Skeletal muscle satellite cell (primary cell): Measurements from ENCODE around the gene CHIT1.
A peak's percentile ranks its signal among the peaks of the same experiment; 100 is the strongest.

Experiments
- H3K27me3 ChIP-seq: 2 replicates; pipeline ENCODE4 v1.7.0; 2013; ENCODE audit warnings: low read length; ENCODE audit not compliant: control insufficient read depth, insufficient read depth
- H3K36me3 ChIP-seq: 2 replicates; pipeline ENCODE4 v1.7.0; 2013; ENCODE audit warnings: mild to moderate bottlenecking, control low read depth, low read length; ENCODE audit not compliant: insufficient read depth
- H3K4me1 ChIP-seq: 2 replicates; pipeline ENCODE4 v1.7.0; 2013; ENCODE audit warnings: low read length; ENCODE audit not compliant: control insufficient read depth, insufficient read depth
- H3K4me2 ChIP-seq: 2 replicates; pipeline ENCODE4 v1.7.0; 2013; ENCODE audit warnings: mild to moderate bottlenecking, low read length
- H3K4me3 ChIP-seq: 2 replicates; pipeline ENCODE4 v1.7.0; 2013; ENCODE audit warnings: low read length
- H3K9ac ChIP-seq: 2 replicates; pipeline ENCODE4 v1.7.0; 2013; ENCODE audit warnings: mild to moderate bottlenecking, low read depth, low read length, moderate library complexity
- H3K9me3 ChIP-seq: replicated peaks from 2 replicates; pipeline ENCODE4 v1.7.0; 2013; ENCODE audit warnings: mild to moderate bottlenecking, control low read depth, low read length

The CHIT1 gene

DNA sequence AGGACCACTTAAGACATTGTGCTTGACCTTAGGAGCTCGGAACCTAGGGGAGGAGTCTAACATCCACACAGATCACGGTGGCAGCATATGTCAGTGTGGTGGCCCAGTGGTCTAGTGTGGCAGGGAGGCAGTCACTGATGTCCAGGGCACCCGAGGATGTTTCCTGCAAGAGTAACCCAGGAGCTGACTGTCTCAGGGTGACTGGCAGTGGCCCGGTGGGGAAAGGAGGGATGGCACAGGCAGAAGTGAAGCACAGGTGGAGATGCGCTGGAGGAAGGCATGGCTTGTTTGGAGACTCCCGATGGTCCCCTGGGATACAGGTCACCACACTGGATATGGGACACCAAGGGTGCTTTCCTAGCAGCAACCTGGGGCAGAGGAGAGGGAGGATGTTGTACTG lies 16.3 kb downstream of the CHIT1 start:
- Histone ChIP-seq H3K36me3 (no peaks in the 10 kb centered on the region), H3K4me2 (no peak overlapping the region), H3K27me3 (peaks cover under 1% of the 10 kb centered on the region), H3K9me3 (no peaks in the 10 kb centered on the region), H3K4me1 (peaks cover 4% of the 10 kb centered on the region), H3K4me3 (no peak overlapping the region), H3K9ac (no peak overlapping the region)

DNA sequence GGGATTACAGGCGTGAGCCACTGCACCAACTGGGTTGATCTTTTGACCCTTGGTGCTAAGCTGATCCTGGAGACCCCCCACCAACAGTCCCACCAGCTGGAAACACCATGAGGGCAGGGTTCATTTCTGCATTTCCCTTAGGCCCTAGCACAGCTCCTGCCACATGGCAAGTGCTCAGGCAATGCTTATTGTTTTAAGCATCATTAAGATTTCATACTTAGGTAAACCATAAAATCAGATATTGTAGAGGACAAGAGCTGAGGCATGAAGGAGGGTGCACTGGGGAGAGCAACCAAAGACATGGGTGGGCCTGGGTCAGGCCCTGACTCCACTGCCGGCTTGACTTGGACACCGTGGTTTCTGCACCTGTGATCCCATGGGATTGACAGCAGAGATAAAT lies 17.7 kb downstream of the CHIT1 start:
- Histone ChIP-seq H3K9ac (no peak overlapping the region), H3K9me3 (no peaks in the 10 kb centered on the region), H3K36me3 (no peaks in the 10 kb centered on the region), H3K4me3 (no peak overlapping the region), H3K4me2 (no peak overlapping the region), H3K4me1 (peaks cover 4% of the 10 kb centered on the region), H3K27me3 (no peaks in the 10 kb centered on the region)

DNA sequence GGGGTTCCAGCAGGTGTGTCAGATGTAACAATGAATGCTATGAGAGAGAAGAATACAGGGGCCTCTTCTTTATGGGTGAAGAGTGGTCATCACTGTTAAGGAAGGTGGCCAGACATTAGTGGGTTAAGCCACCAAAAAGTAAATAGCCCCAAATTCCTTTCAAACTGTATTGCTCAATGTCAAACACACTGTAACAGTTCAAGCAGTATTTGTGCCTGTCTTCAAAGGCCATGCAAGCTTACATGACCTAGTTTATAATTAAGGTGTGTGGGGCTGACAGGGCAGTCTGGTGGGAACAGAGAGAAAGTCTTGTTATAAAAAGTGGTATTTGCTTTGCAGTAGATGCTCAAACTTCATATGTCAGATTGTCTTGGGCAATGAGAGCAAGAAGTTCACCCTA lies 18.5 kb downstream of the CHIT1 start:
- no peak overlapping the region for H3K4me2 ChIP-seq

DNA sequence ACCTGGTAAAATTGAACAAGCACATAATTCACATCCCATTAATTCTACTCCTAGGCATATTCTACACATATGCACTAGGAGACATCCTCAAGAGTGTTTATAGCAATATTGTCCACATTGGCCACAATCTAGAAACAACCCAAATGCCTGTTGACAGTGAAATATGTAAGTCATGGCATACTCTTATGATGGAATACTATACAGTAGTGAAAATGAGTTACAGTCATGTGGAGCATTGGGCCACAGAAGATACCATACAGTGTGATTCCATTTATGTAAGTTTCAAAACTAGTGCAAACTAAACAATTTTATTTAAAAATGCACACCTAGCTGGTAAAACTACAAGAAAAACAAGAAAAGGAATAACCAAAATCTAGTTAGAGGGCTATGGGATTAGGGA lies 19.1 kb downstream of the CHIT1 start:
- no peak overlapping the region for H3K9ac ChIP-seq
- H3K9me3 ChIP-seq: no peaks in the 10 kb centered on the region
- no peak overlapping the region for H3K4me2 ChIP-seq
- no peaks in the 10 kb centered on the region for H3K27me3 ChIP-seq
- H3K36me3 ChIP-seq: no peaks in the 10 kb centered on the region
- H3K4me1 ChIP-seq: peaks cover 12% of the 10 kb centered on the region
- H3K4me3 ChIP-seq: no peak overlapping the region

More for the DNA sequence above, 18.5 kb downstream of the CHIT1 start:
- Histone ChIP-seq H3K4me3 (no peak overlapping the region), H3K9ac (no peak overlapping the region), H3K9me3 (no peaks in the 10 kb centered on the region), H3K4me1 (peaks cover 11% of the 10 kb centered on the region), H3K27me3 (no peaks in the 10 kb centered on the region), H3K36me3 (no peaks in the 10 kb centered on the region)

DNA sequence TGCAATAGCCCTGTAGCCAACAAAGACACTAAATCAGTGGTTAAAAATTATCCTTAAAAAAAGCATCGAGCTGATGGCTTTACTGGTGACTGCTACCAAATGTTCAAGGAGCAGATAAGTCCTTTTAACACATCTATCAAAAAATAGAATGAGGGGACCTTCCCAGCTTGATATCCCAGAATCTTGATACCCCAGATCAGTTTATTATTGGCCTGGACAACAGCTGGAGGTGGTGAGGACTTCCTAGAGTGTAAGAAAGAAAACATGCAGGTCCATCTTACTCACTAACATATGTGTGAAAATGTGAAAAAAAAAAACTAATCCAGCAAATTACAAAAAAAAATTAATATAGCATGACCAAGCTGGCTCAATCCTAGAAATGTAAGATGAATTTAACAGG lies 21.3 kb downstream of the CHIT1 start:
- Histone ChIP-seq H3K4me1 (peaks cover 12% of the 10 kb centered on the region), H3K4me2 (no peak overlapping the region), H3K27me3 (no peaks in the 10 kb centered on the region), H3K36me3 (no peaks in the 10 kb centered on the region), H3K4me3 (no peak overlapping the region), H3K9ac (no peak overlapping the region), H3K9me3 (no peaks in the 10 kb centered on the region)

DNA sequence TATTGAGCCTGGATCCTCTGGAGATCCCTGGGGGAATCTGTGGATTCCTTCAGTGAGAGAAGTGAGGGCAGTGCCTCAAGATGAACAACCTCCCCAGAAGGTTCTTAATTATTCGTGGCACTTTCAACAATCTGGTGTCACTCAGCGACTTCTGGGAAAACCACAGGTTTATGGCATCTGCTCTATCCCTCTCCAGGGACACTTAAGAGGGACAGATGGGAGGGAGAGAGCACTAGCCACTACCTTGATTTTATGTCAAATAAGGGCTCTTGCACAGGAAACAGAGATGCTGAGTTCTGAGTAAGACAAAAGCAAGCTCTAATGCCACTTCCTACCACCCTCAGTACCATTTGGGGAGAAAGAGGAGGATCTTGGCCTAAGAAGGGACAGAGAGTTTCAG lies 21.7 kb downstream of the CHIT1 start:
- no peak overlapping the region for H3K9ac ChIP-seq

DNA sequence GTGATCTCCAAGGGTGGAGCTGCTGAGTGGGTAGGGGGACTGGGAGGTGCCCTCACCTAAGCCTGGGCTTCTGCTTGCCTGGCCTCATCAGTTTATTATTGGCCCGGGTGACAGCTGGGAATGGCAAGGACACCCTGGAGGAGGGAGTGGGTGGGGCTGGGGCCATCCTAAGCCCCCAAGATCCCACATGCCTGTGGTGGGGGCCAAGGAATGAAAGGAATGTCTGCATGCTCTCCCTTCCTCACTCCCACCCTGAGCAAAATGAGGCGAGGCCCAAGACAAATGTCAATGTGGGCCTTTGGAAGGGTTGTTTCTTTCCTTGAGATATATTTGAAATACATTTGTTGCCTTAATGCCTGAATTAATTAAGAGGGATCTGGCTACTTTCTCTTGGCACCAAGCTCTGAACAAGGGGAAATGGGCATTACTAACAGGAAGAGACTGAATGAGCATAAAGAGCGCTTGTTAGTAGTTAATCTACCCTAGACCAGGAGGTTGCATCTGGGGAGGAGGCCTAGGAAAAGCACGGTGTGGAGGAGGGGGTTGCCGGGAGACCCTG lies 23.3 kb downstream of the CHIT1 start:
- Histone ChIP-seq H3K9ac (peak overlapping the region; percentile 48), H3K36me3 (no peaks in the 10 kb centered on the region), H3K4me1 (peaks cover 21% of the 10 kb centered on the region), H3K27me3 (no peaks in the 10 kb centered on the region), H3K4me2 (no peak overlapping the region), H3K9me3 (no peaks in the 10 kb centered on the region), H3K4me3 (no peak overlapping the region)

More for the DNA sequence above, 21.7 kb downstream of the CHIT1 start:
- H3K9me3 ChIP-seq: no peaks in the 10 kb centered on the region
- H3K27me3 ChIP-seq: no peaks in the 10 kb centered on the region
- no peaks in the 10 kb centered on the region for H3K36me3 ChIP-seq
- no peak overlapping the region for H3K4me2 ChIP-seq
- H3K4me1 ChIP-seq: peaks cover 15% of the 10 kb centered on the region
- H3K4me3 ChIP-seq: no peak overlapping the region

DNA sequence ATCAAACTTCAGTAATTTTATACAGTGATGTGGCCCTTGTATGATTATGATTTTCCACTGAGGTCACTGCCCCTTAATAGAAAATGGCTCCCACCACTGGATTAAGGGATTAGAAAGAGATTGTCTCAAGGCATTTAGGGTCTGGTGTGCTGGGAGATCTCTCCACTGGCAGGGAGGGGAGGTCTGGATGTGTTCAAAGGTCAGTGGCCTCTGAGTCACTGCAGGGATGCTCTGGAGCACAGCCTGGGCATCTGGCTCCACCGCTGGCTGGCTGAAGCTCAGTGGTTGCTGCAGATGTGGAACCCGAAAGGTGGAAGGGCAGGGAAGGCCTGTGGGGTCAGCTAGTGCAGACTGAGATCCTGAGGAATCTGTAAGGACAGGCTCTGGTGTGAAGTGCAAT lies 24.7 kb downstream of the CHIT1 start:
- no peak overlapping the region for H3K4me3 ChIP-seq
- no peak overlapping the region for H3K9ac ChIP-seq
- H3K36me3 ChIP-seq: no peaks in the 10 kb centered on the region
- H3K4me1 ChIP-seq: peaks cover 30% of the 10 kb centered on the region
- H3K9me3 ChIP-seq: no peaks in the 10 kb centered on the region
- no peak overlapping the region for H3K4me2 ChIP-seq
- H3K27me3 ChIP-seq: no peaks in the 10 kb centered on the region

DNA sequence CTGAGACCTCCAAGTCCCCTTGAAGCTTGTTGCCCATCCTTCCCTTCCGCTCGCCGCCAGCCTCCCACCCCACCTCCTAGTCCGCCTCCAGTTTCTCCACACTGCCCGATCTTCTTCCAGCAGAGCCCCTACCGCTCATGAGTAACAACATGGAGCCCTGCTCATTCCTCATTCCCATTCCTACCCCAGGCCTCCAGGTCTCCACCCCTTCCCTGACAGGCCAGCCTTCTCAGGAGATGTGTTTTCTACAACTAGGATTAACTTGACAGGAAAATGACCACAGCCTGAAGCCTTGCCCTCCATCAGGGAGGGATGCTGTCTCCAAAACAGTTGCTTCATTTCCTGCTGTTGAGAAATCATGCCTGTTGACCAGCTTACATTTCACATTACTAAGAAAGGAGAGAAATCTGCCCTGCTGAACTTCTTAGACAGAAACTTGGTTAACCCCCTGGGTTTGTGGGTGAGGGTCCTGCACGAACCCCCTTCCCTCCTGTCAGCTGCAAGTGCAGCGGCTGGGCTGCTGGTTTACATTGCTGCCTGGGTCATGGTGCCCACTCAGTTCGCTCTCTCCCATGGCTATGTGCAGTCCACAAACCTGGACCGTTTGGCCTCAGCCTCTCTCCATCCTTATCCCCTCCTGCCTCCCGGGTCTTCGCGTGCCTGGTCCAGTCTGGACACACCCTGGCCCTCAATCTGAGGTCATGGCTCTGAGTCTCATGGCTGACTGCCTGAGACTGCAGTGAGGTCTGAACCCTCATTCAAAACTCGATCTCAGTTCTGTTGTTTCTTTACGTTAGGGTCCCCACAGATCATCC lies 26.8 kb downstream of the CHIT1 start:
- Histone ChIP-seq H3K9me3 (no peaks in the 10 kb centered on the region), H3K27me3 (no peaks in the 10 kb centered on the region), H3K9ac (no peak overlapping the region), H3K4me1 (peaks cover 44% of the 10 kb centered on the region), H3K4me3 (peak overlapping the region; percentile 7), H3K36me3 (no peaks in the 10 kb centered on the region), H3K4me2 (no peak overlapping the region)

DNA sequence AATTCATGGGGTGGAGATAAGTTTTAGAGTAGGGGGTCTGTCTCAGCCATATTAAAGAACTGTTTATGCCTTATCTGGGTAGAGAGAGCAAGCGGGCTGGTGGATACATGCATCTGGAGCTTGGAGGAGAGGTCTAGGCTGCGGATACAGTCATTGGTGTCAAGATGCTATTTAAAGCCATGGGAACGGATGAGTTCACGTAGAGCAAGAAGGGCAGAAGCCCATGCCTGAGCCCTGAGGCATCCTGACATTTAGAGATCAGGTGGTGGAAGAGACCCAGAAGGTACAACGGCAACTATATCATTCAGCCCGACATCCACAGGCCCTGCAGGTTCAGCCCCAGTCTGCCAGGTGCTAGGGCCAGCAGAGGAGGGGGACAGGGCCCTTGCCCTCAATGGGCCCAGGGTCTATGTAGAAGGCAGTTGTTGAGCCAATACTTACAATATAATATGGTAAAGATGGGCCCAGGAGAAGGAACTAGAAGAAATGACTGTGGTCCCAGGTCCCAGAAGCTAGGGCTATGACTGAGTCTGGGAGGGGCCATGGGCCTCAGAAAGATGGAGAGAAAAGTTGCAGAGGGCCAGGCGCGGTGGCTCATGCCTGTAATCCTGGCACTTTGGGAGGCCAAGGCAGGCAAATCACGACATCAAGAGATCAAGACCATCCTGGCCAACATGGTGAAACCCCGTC lies 27.8 kb downstream of the CHIT1 start:
- H3K4me1 ChIP-seq: peaks cover 50% of the 10 kb centered on the region
- no peak overlapping the region for H3K4me2 ChIP-seq
- no peaks in the 10 kb centered on the region for H3K9me3 ChIP-seq
- H3K36me3 ChIP-seq: no peaks in the 10 kb centered on the region
- H3K4me3 ChIP-seq: no peak overlapping the region
- H3K9ac ChIP-seq: no peak overlapping the region
- H3K27me3 ChIP-seq: no peaks in the 10 kb centered on the region

DNA sequence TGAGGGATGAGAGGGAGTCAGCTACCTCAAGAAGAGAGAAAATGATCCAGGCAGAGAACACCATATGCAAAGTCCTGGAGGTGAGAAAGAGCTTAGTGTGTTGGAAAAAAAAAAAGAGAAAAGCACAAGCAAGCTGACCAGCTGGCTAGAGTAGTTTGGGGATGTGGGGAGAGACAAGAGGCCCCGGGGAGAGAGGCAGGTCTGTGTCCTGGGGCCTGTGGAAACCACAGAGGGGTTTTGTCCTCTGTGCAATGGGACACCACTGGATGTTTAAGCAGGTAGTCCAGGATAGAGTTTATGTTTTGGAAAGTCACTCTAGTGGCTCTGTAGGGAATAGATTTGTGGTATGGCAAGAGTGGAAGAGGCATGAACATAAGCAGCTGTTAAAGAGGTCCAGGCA lies 28.6 kb downstream of the CHIT1 start:
- H3K9ac ChIP-seq: no peak overlapping the region
- no peak overlapping the region for H3K4me2 ChIP-seq
- no peaks in the 10 kb centered on the region for H3K27me3 ChIP-seq
- H3K4me1 ChIP-seq: peaks cover 48% of the 10 kb centered on the region
- H3K9me3 ChIP-seq: no peaks in the 10 kb centered on the region
- no peak overlapping the region for H3K4me3 ChIP-seq
- no peaks in the 10 kb centered on the region for H3K36me3 ChIP-seq
